ENCODE data around the gene OSBPL6. TPM values are rescaled to one million over a fixed set of nuclear protein-coding genes. Genes with fewer than 3 reads are reported as not detected.
"Not testable (repeated sequence)": the region's sequence is repeated elsewhere in the genome, so short reads cannot be mapped to it uniquely, and the experiment has no call there.

Gene OSBPL6
- total RNA-seq, 1 donor from 2014 or later, result 6.9 TPM

- Mint-ChIP-seq H3K27ac (no peak overlapping the region), H3K4me1 (ENCODE audit: unreplicated experiment) (no peaks in the 10 kb centered on the region), H3K36me3 (no peaks in the 10 kb centered on the region), H3K4me3 (no peak overlapping the region), H3K27me3 (peaks cover 4% of the 10 kb centered on the region), H3K9me3 (no peaks in the 10 kb centered on the region)
- no peak for DNase-seq (ENCODE audit: extremely low spot score, unreplicated experiment)
- TF ChIP-seq CTCF (conservative IDR thresholded peaks at IDR 0.05), result no peak
Measured at GRCh38 chr2:178177066-178177679, 17.1 kb upstream of the OSBPL6 start.

GRCh38 chr2:178180648-178181047 lies 13.7 kb upstream of the OSBPL6 start:
- not testable (repeated sequence) for H3K27ac Mint-ChIP-seq; DNase-seq (ENCODE audit: extremely low spot score, unreplicated experiment); H3K4me3 Mint-ChIP-seq; H3K27me3 Mint-ChIP-seq; H3K9me3 Mint-ChIP-seq; H3K4me1 Mint-ChIP-seq (ENCODE audit: unreplicated experiment); H3K36me3 Mint-ChIP-seq

DNA sequence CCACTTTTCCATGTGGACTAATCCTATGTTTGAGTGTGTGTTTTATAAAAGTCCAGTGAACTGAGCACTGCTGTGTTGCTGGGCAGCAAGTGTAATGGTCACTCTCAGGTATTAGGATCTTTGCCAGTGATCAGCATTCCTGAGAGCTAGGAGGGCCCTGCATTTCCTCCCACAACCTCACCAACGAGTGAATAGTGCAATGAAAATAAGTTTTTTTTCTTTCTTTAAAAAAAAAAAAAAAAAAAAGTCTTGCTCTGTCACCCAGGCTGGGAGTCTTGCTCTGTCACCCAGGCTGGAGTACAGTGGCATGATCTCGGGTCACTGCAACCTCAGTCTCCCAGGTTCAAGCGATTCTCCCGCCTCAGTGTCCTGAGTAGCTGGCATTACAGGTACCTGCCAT lies 6.5 kb upstream of the OSBPL6 start:
- Mint-ChIP-seq H3K27me3 (peaks cover 36% of the 10 kb centered on the region), H3K36me3 (no peaks in the 10 kb centered on the region), H3K4me3 (no peak overlapping the region), H3K4me1 (ENCODE audit: unreplicated experiment) (no peaks in the 10 kb centered on the region), H3K9me3 (no peaks in the 10 kb centered on the region), H3K27ac (no peak overlapping the region)
- TF ChIP-seq CTCF (conservative IDR thresholded peaks at IDR 0.05), result no peak
- no peak for DNase-seq (ENCODE audit: extremely low spot score, unreplicated experiment)

GRCh38 chr2:178188466-178188865 lies 5.8 kb upstream of the OSBPL6 start:
- Mint-ChIP-seq H3K27me3 (peaks cover 42% of the 10 kb centered on the region), H3K4me3 (no peak overlapping the region), H3K9me3 (no peaks in the 10 kb centered on the region), H3K36me3 (no peaks in the 10 kb centered on the region), H3K27ac (no peak overlapping the region), H3K4me1 (ENCODE audit: unreplicated experiment) (no peaks in the 10 kb centered on the region)
- no peak for TF ChIP-seq CTCF (conservative IDR thresholded peaks at IDR 0.05)
- DNase-seq (ENCODE audit: extremely low spot score, unreplicated experiment), result no peak

DNA sequence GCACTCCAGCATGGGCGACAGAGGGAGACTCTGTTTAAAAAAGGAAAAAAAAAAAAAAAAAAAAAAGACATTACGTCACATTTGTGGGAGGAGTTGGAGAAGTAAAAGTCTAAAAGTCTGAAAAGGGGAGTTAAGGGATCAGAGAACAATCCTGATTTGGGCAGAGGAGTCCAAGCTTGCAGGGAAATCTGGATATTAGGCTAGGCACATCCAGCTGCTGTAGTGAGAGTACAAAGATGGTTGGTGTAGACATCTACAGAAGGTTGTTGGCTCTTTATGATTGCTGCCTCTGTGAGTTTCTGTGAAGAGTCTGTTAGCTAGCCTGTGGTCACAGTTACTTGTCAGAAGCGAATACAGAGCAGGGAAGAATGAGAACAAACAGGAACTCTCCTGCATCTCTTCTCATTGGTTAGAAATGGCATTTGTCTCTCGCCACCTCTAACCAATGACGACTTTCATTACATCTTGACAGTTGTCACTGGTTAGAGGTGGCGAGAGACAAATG lies 3.3 kb upstream of the OSBPL6 start:
- no peak for DNase-seq (ENCODE audit: extremely low spot score, unreplicated experiment)
- peaks cover 43% of the 10 kb centered on the region for H3K27me3 Mint-ChIP-seq
- peaks cover 3% of the 10 kb centered on the region for H3K4me1 Mint-ChIP-seq (ENCODE audit: unreplicated experiment)
- no peak overlapping the region for H3K4me3 Mint-ChIP-seq
- no peak for TF ChIP-seq CTCF (conservative IDR thresholded peaks at IDR 0.05)
- no peaks in the 10 kb centered on the region for H3K9me3 Mint-ChIP-seq
- no peak overlapping the region for H3K27ac Mint-ChIP-seq
- no peaks in the 10 kb centered on the region for H3K36me3 Mint-ChIP-seq

GRCh38 chr2:178191511-178191910 lies 2.8 kb upstream of the OSBPL6 start:
- no peak overlapping the region for H3K27ac Mint-ChIP-seq
- no peaks in the 10 kb centered on the region for H3K36me3 Mint-ChIP-seq
- H3K4me3 Mint-ChIP-seq, result peak overlapping the region; percentile 40
- TF ChIP-seq CTCF (conservative IDR thresholded peaks at IDR 0.05), result no peak
- DNase-seq (ENCODE audit: extremely low spot score, unreplicated experiment), result no peak
- peaks cover 43% of the 10 kb centered on the region for H3K27me3 Mint-ChIP-seq
- no peaks in the 10 kb centered on the region for H3K9me3 Mint-ChIP-seq
- peaks cover 3% of the 10 kb centered on the region for H3K4me1 Mint-ChIP-seq (ENCODE audit: unreplicated experiment)
